Stimulated activated CD8-positive, alpha-beta memory T cell treated with anti-CD3 and anti-CD28 coated beads, Interleukin-2, amount 100 ng/mL, for 48 hours (primary cell): ENCODE measurements around the gene TUBA4B.
"Not testable (repeated sequence)": the region's sequence is repeated elsewhere in the genome, so short reads cannot be mapped to it uniquely, and the experiment has no call there.

Source experiments
- DNase-seq, 2 donors: peaks; one replicate each; pipeline ENCODE4 v3.0.0-alpha.2; 2020; ENCODE audit warnings: low read depth in 2 of 2

The TUBA4B gene

DNA sequence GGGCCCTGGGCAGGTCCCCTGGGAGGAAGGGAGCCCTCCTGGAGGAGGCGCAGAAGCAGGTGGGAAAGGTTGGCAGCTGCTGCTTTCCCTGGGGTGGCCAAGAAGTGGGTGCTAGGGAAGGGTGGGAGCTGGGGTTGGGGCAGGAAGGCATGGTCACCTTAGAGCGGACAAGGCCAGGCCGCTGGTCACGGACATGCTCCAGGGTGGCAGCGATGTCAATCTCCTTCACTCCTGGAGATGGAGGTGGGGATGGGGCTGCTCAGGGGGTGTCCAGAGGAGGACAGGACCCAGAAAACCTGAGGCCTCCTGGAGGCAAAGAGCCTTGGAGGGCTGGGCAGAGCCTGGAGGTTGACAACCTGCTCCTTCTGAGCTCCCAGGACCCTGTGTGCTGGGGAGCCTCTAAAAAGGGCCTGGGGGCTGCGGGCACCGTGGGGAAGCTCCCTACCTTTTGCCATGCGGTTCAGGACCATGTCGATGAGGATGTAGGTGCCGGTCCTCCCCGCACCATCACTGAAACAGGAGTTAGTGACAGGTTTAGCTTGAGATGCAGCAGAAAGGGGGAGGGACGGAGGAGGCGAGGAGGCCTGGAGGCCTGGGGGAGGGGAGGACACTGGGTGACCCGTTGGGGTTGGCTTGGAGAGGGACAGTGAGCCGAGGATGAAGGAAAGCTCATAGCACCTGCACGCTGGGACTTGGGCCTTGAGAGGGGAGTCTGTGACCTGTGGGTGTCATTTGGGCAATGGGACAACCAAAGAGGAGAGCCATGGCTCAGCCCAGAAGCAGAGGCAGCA lies 37.5 kb downstream of the TUBA4B start:
- DNase-seq, result no peak

GRCh38 chr2:219291394-219291793 lies 38.4 kb downstream of the TUBA4B start:
- DNase-seq, result no peak

- no peak for DNase-seq
Measured at GRCh38 chr2:219291910-219292490, 39.0 kb downstream of the TUBA4B start.

GRCh38 chr2:219292616-219293015 lies 39.6 kb downstream of the TUBA4B start:
- no peak for DNase-seq

DNA sequence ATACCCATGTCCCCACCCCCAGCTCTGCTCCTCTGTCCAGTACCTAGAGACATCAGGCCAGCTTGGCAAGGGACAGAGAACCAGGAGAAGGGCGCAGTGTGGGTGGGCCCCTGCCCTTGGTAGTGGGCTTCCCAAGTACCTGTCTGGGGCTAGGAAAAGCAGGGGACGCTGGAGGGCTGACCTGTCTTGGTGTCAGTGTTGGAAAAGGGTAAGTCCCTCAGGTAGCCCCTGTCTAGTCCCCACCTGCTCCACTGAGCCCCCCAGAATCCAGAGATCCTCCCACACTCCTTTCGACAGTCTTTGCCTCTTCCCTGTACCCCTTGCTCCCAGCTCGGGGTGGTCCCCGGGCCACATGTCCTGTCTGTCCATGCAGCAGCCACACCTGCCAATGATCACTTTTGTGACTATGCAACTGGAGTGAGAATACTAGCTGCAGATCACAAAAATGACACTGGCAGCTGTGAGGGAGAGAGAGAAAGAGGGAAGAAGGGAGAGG lies 40.7 kb downstream of the TUBA4B start:
- no peak for DNase-seq

GRCh38 chr2:219294356-219295351 lies 41.6 kb downstream of the TUBA4B start:
- DNase-seq, result peak; percentile 82 to 84

- no peak for DNase-seq
Measured at GRCh38 chr2:219296142-219296541, 43.1 kb downstream of the TUBA4B start.

- DNase-seq, result no peak
Measured at GRCh38 chr2:219296631-219297391, 43.8 kb downstream of the TUBA4B start.

GRCh38 chr2:219297766-219298456 lies 44.9 kb downstream of the TUBA4B start:
- no peak for DNase-seq

- peak; percentile 79 to 88 for DNase-seq
Measured at GRCh38 chr2:219298759-219299371, 45.8 kb downstream of the TUBA4B start.

DNA sequence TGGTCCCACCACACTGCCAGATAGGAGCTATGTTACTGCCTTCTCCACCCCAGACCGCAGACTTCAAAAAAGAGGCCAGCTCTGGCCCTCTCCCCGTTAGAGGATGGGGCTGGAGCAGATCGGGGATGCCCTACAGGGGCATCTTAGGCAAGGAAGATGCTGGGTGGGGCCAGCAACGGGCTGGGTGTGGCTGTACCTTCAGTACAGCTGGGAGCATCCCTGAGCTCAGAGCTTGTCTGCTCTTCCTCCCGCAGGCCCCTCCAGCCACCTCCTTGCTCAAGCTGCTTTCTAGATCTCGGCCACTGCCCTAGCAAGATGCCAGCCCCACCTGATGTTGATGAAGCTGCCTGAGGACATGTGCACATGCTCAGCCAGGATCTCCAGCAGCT lies 46.3 kb downstream of the TUBA4B start:
- DNase-seq, result no peak

DNA sequence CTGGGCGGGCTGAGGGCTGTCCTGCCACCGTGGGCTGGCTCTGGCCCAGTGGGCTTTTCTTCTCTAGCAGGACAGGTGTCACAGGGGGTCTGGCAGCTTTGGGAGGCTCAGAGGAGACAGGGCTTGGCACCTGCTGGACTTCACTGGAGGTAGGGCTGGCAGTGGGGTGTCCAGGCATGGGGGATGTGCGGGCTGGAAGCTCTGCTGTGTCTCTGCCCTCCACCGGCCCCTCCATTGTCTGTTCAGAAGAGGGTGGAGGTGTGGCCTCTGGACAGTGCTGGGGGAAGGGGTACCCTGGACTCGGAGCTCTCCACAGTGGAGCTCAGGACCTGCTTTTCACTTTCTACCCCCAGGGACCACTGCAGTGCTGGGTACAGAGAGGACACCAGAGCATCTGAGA lies 47.0 kb downstream of the TUBA4B start:
- no peak for DNase-seq

DNA sequence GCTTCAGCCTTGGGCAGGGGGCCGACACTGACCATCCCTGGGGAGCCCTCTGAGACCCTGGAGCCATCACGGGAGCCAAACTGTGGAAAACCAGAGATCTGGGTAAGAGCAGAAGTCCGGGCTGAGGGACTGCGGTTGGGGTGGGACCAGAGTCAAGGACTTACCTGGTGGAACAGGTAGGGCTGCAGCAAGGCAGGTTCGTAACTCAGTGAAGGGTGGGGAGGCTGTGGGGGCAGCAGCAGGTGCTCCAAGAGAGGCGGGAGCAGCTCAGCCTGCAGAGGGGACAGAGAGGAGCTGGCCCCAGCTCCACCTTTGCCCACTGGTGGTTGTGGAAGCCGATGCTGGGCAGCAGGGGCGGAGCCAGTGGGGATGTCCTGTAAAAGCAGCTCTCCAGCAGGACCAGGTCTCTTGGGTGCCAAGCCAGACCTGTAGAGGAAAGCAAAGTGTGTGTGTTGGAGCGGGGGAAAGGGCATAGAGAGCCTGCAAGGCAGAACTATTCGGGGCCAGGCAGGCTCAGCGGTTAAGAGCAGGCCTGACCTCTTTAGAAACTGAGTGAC lies 49.4 kb downstream of the TUBA4B start:
- DNase-seq, result no peak

GRCh38 chr2:219304223-219304622 lies 51.2 kb downstream of the TUBA4B start:
- DNase-seq, result no peak

DNA sequence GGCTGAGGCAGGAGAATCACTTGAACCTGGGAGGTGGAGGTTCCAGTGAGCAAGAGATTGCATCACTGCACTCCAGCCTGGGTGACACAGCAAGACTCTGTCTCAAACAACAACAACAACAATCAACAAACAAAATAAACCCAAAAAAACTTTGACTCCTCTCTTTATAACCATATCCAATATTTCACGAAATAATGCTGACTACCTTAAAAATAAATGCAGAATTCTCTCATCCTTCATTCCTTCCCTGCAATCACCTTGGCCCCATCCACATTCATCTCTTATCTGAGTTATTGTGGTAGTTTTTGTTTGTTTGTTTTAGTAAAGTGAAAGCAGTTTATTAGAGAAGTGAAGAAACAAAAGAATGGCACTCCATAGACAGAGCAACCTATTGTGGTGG lies 53.0 kb downstream of the TUBA4B start:
- no peak for DNase-seq

- peak; percentile 56 to 61 for DNase-seq
Measured at GRCh38 chr2:219308142-219309101, 55.4 kb downstream of the TUBA4B start.

DNA sequence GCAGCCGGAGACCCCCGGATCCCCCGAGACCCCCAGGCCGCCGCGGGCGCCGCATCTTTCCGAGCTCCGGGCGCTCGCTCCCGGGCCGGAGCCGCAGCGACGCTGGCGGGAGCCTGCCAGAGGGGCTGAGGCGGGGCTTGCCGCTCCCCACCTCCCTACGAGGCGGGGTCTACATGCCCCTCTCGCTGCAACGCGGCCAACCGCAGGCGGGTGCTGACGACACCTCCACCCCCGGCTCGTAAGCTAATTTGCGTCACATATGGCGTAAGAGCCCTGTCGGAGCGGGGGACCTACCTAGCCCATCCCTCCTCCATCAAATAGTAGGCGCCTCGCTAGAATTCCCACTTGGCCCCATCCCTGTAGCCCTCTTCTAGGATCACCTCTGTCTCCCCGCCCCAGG lies 56.2 kb downstream of the TUBA4B start, which contains the start of gene PTPRN:
Gene PTPRN, minus strand, starts transcription at position 124 of the 400 bp plus-strand sequence. Its CDS starts 69 bp downstream, at position 55.
- no peak for DNase-seq

- not testable (repeated sequence) for DNase-seq
Measured at GRCh38 chr2:219312683-219313263, 59.7 kb downstream of the TUBA4B start.
